Fibroblast of upper back skin (primary cell): ENCODE data around the gene NREP.

Experiments
- DNase-seq: peaks from one replicate; pipeline ENCODE4 v3.0.0-alpha.2; 2013

NREP gene

GRCh38 chr5:111764019-111764418, 7.0 kb upstream of the NREP start:
- no peak for DNase-seq

DNA sequence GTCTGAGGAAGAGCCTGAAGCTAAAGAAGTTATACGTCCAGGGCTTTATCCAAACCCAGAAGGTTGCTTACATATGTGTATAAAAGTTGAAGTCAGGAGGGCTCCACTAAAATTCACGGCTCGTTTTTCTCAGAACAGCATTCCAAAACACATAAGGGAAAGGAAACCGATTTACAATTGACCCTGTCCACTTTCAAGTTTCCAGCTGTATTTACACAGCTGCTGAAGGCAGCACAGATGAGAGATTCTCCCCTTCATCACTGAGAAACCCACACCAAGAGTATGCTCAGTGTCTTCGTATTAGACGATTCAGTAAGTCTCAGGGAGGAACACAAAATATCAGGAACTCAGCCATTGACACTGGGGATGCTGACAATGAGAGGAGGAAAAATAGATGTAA, 5.9 kb upstream of the NREP start:
- no peak for DNase-seq

GRCh38 chr5:111758284-111758628, 1.3 kb upstream of the NREP start:
- no peak for DNase-seq

- DNase-seq, result peak; percentile 99
These were observed 625 bp upstream of the NREP start for GRCh38 chr5:111757355-111758283.

DNA sequence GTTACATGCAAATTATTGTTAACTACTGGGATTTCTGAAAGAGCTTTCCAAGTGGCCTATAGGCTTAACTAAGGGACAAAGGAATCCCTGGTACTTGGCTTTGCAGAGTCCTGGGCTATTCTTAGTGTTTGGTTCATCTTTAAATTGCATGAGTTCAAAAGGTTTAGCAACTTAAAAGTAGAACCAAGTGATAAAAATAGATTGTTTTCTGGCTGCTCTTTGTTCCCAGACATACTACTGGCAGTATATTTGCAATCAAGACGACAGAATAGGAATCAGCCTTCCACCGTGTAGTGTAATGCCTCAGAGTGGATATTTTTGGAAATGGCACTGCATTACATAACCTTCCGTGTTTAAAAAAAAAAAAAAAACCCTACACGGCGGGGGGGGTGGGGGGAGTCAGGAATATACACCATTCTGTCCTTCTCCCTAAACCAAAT, 1.0 kb downstream of the NREP start:
- peak; percentile 65 for DNase-seq

GRCh38 chr5:111755345-111755941, 1.6 kb downstream of the NREP start:
- DNase-seq, result no peak

- no peak for DNase-seq
These were observed 3.0 kb downstream of the NREP start for GRCh38 chr5:111753884-111754589.

- DNase-seq, result no peak
These were observed 4.5 kb downstream of the NREP start for GRCh38 chr5:111752426-111752965.

- DNase-seq, result no peak
These were observed 7.5 kb downstream of the NREP start for GRCh38 chr5:111749303-111750026.

GRCh38 chr5:111748304-111748763, 8.7 kb downstream of the NREP start:
- peak; percentile 90 for DNase-seq

DNA sequence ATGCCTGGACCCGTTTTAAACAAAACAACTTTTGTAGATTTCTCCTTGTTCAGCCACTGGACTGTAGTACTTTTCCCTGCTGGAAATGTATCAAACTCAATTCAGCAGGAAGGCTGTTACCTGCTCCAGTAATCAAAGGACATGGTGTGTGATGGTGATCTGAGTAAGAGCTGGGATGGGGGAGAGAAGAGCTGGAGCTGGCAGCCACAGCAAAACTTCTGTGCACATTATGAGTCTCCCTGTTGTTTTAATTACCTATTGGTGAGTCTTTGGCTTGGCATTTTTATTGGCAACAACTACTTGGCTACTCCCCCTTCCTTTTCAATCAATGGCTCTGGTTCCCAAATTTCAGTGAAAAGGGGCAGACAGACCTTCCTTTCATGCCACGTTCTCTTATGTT, 9.7 kb downstream of the NREP start:
- no peak for DNase-seq

DNA sequence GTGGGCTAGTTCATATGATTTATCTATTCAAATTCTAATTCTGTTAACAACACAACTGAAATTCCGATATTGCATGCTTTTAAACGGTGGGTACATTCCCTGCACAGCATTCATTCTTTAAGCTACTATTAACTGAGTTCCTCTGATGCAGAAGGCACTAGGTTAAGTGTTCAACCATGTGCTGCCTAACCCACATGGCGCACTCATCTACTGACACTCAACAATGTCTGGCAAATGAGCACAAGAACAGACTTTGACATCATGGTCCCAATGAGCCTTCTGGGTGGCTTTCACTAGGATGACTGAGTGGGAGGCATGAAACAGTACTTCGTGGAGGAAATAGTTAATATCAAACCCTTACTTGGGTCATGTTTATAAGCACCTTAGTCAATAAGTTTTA, 10.2 kb downstream of the NREP start:
- DNase-seq, result peak; percentile 50

DNA sequence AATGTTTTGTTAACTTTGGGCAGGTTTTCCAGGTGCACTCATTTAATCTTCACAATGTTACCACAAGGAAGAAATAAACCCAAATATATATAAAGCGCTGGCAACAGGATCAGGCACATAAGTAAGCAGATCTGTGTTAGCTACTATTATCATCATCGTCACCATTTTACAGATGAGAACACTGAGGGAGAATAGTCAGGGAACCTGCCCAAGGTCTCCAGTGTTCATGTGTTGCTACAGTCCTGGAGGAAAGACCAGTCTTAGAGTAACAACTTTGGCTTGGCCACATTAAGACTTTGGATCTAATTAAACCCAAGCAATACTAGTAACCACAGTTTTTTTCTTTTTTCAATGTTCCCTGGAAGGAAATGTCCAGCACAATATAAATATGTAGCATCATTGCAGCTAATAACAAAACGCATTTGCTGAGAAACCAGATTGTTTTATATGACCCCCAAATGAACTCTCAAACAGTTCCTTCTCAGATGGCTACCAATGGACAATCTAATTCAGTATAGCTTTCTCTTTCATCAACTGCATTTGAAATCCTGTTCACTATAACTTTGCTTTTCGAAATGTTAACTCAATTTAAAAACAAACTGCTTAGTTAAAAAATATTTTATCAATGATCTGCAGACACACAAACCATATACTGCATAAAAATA, 11.8 kb downstream of the NREP start:
- DNase-seq, result no peak

DNA sequence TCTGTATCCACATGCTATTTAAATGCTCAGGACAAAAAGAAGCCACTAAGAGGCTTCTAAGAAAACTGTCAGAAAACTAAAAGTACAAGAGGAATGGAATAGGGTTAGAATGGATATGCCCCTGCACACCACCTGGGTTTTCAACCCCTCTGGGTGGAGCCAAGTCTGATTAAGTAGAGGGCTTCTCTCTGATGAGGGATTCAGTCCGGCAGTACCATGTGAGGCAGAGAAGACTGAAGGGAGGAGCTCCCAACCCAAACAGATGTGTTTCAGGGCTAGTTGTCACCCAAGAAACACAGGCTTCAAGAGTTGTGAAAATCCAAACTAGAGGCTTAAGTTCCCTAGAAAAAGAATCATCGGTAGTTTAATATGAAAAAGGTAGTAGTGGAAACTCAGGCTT, 12.5 kb downstream of the NREP start:
- DNase-seq, result no peak

- DNase-seq, result peak; percentile 86
These were observed 13.0 kb downstream of the NREP start for GRCh38 chr5:111743988-111744387.

DNA sequence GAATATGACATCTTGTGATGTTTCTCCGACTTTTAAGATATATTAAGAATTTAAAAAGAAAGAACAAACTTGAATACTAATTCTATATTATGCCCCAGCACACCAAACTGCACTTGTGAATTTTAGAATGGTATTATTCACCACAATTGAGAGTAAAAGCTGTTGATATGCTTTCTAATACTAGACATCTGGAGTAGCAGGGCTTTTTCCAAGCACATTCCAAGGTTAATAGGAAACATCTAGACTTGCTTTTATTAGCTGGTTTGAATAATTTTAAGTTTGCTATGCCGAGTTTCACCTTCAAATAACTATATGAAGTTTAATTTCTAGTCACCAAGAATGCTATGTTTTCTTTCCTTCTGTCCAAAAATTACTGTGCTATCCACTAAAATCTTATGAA, 13.5 kb downstream of the NREP start:
- peak; percentile 62 for DNase-seq

GRCh38 chr5:111742177-111742994, 14.6 kb downstream of the NREP start:
- DNase-seq, result peak; percentile 97

DNA sequence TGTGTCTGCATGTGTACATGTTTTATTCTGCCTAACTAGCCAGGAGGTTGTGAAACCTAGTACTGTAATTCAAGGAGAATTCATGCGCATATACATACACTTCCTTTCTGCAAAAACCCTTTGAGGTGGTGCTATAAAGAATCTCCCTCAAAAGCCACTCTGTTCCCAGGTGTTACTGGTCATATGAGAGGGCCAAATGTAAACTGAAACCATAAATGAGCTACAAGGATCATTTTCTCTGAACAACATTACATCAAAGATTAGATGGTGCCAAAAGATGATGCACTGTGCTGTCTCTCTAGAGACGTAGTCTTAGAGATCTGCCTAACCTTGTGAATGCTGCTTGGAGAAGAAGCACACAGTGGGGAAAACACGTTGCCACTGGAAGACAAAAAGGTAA, 15.7 kb downstream of the NREP start:
- peak; percentile 54 for DNase-seq

DNA sequence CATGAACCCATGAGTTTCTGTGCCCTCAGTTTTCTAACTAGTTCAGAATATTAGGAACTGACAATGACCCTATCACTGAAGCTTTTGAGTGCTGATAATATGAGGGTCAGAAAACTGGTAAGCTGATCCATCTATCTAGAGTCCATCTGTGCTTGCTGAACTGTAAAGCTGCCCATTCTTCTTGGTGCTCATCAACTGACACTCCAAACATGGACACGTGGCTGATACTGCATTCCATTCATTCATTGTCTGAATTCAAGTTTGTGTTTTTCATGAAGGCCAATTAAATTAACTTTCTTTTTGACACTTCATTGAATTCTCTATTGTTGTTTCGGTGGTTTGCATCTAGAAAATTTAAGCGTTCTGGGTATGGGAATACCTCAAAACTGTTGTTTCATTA, 17.6 kb downstream of the NREP start:
- no peak for DNase-seq

DNA sequence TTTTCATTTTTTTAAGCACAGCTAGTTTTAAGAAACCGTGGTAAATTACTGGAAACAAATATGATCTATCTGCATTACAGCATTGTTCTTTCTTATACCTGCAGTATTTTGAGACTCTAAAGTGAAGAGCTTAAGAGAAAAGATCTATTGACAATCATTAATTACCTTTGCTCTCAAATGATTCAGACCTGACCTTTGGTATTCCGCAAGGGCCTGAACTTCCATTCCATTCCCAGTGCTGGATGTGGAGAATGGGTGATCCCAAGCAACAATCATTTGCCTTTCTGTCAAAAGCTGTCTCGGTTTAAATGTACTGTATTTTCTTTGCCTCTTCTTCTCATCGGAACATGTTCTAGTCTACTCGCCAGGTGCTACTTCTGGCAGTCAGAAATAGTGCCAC, 18.9 kb downstream of the NREP start:
- no peak for DNase-seq

GRCh38 chr5:111737716-111738115, 19.3 kb downstream of the NREP start:
- peak; percentile 85 for DNase-seq
